ENCODE data around the gene PEAR1. TPM values are rescaled to one million over a fixed set of nuclear protein-coding genes. Genes with fewer than 3 reads are reported as not detected.

Gene PEAR1
- polyA plus RNA-seq, 1 of the 3 experiments (the other 2 are of a cell fraction): 1.2 TPM

DNA sequence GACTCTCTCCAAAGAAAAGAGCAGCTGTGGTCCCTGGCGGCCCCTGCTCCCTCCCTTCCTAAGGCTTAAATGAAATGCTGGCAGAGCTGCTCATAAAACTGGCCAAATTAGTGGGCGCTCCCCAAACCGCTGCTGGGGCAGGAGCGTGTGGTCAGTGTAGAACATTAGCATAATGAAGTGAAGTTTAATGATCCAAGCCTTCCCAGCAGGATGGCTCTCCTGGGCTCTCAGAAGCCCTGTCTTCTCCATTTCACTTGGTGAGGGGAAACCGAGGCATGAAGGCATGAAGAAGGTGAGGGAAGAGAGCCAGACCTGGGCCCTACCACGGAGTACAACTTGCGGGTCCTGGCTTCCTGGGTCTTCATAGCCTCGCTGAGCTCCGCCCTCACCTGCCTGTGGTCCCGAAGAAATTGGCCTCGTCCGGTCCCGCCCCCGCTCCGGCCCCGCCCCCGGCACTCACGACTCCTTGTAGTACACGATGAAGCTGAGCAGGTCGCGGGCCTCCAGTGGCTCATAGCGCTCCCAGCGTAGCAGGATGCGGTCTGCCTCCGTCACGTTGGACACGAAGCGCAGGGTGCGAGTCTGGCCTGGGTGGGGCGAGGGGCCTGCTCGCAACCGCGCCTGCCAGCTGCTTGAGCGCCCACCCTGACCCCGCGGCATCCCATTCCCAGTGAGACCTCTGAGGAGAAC lies 44.9 kb upstream of the PEAR1 start:
- Histone ChIP-seq H3K27ac (ENCODE audit: low read depth in 2 of 2, low read length in 1 of 2) (no peak overlapping the region), H3K4me1 (ENCODE audit: control insufficient read depth in 1 of 2, insufficient read depth in 2 of 2, low read depth in 1 of 2, low read length in 1 of 2) (peaks cover 0 to 27% of the 10 kb centered on the region in 2 experiments; a peak in 3 of 4 replicates), H3K4me3 (ENCODE audit: low read depth in 2 of 2, low read length in 1 of 2) (no peak overlapping the region), H3K9me2 (no peaks in the 10 kb centered on the region), H3K36me3 (replicated peaks in 1 of 2; ENCODE audit: control insufficient read depth in 1 of 2, insufficient read depth in 2 of 2, low read length in 1 of 2) (no peaks in the 10 kb centered on the region), H3K9me3 (no peaks in the 10 kb centered on the region), H3K4me2 (no peak overlapping the region), H2AFZ (ENCODE audit: low read depth) (no peak overlapping the region), H3K79me2 (ENCODE audit: insufficient read depth) (no peaks in the 10 kb centered on the region), H3F3A (replicated peaks; ENCODE audit: insufficient read depth) (no peaks in the 10 kb centered on the region), H3K9ac (no peak overlapping the region), H4K20me1 (ENCODE audit: insufficient read depth) (no peaks in the 10 kb centered on the region), H3K27me3 (ENCODE audit: insufficient read depth) (no peaks in the 10 kb centered on the region)
- CTCF ChIA-PET: interaction anchor here (0.8 to 18.0 kb wide), 7 partner anchors 8 to 142 kb away, joined by 3 to 566 read pairs (median 7); partner anchors contain the start of gene NTRK1
- WGBS (ENCODE audit: low lambda C conversion rate): 90% methylated on average over 16 of the region's 36 CpGs
- POLR2A ChIA-PET: interaction anchor here (1.1 to 1.3 kb wide), 2 partner anchors 13 to 65 kb away, joined by 3 read pairs; no protein-coding TSS in a partner anchor
- no peak for DNase-seq
- TF ChIP-seq, protein P1, sequence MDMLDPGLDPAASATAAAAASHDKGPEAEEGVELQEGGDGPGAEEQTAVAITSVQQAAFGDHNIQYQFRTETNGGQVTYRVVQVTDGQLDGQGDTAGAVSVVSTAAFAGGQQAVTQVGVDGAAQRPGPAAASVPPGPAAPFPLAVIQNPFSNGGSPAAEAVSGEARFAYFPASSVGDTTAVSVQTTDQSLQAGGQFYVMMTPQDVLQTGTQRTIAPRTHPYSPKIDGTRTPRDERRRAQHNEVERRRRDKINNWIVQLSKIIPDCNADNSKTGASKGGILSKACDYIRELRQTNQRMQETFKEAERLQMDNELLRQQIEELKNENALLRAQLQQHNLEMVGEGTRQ (IDR thresholded peaks at IDR 0.05; ENCODE audit: borderline replicate concordance, low read depth, low read length): no peak
- TF ChIP-seq POLR2AphosphoS5 (IDR thresholded peaks at IDR 0.05; ENCODE audit: low read depth, low read length) (no peak), TCF12 (IDR thresholded peaks at IDR 0.05) (no peak), RCOR1 (IDR thresholded peaks at IDR 0.05; ENCODE audit: low read length) (no peak), FOXM1 (IDR thresholded peaks at IDR 0.05; ENCODE audit: low read depth) (no peak), NRF1 (IDR thresholded peaks at IDR 0.05; ENCODE audit: low read depth, low read length) (no peak), EP300 (IDR thresholded peaks at IDR 0.05; ENCODE audit: borderline replicate concordance in 1 of 2, low read depth in 1 of 2, low read length in 1 of 2) (no peak), TEAD4 (IDR thresholded peaks at IDR 0.05; ENCODE audit: borderline replicate concordance, insufficient read depth) (no peak), JUND (IDR thresholded peaks at IDR 0.05) (no peak)
- TF ChIP-seq, protein P2, sequence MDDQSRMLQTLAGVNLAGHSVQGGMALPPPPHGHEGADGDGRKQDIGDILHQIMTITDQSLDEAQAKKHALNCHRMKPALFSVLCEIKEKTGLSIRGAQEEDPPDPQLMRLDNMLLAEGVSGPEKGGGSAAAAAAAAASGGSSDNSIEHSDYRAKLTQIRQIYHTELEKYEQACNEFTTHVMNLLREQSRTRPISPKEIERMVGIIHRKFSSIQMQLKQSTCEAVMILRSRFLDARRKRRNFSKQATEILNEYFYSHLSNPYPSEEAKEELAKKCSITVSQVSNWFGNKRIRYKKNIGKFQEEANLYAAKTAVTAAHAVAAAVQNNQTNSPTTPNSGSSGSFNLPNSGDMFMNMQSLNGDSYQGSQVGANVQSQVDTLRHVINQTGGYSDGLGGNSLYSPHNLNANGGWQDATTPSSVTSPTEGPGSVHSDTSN (IDR thresholded peaks at IDR 0.05): no peak
- TF ChIP-seq, protein P3, sequence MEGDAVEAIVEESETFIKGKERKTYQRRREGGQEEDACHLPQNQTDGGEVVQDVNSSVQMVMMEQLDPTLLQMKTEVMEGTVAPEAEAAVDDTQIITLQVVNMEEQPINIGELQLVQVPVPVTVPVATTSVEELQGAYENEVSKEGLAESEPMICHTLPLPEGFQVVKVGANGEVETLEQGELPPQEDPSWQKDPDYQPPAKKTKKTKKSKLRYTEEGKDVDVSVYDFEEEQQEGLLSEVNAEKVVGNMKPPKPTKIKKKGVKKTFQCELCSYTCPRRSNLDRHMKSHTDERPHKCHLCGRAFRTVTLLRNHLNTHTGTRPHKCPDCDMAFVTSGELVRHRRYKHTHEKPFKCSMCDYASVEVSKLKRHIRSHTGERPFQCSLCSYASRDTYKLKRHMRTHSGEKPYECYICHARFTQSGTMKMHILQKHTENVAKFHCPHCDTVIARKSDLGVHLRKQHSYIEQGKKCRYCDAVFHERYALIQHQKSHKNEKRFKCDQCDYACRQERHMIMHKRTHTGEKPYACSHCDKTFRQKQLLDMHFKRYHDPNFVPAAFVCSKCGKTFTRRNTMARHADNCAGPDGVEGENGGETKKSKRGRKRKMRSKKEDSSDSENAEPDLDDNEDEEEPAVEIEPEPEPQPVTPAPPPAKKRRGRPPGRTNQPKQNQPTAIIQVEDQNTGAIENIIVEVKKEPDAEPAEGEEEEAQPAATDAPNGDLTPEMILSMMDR (IDR thresholded peaks at IDR 0.05): no peak
- TF ChIP-seq, protein P4, sequence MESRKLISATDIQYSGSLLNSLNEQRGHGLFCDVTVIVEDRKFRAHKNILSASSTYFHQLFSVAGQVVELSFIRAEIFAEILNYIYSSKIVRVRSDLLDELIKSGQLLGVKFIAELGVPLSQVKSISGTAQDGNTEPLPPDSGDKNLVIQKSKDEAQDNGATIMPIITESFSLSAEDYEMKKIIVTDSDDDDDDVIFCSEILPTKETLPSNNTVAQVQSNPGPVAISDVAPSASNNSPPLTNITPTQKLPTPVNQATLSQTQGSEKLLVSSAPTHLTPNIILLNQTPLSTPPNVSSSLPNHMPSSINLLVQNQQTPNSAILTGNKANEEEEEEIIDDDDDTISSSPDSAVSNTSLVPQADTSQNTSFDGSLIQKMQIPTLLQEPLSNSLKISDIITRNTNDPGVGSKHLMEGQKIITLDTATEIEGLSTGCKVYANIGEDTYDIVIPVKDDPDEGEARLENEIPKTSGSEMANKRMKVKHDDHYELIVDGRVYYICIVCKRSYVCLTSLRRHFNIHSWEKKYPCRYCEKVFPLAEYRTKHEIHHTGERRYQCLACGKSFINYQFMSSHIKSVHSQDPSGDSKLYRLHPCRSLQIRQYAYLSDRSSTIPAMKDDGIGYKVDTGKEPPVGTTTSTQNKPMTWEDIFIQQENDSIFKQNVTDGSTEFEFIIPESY (IDR thresholded peaks at IDR 0.05; ENCODE audit: borderline replicate concordance, low read depth): no peak
- TF ChIP-seq, protein P5, sequence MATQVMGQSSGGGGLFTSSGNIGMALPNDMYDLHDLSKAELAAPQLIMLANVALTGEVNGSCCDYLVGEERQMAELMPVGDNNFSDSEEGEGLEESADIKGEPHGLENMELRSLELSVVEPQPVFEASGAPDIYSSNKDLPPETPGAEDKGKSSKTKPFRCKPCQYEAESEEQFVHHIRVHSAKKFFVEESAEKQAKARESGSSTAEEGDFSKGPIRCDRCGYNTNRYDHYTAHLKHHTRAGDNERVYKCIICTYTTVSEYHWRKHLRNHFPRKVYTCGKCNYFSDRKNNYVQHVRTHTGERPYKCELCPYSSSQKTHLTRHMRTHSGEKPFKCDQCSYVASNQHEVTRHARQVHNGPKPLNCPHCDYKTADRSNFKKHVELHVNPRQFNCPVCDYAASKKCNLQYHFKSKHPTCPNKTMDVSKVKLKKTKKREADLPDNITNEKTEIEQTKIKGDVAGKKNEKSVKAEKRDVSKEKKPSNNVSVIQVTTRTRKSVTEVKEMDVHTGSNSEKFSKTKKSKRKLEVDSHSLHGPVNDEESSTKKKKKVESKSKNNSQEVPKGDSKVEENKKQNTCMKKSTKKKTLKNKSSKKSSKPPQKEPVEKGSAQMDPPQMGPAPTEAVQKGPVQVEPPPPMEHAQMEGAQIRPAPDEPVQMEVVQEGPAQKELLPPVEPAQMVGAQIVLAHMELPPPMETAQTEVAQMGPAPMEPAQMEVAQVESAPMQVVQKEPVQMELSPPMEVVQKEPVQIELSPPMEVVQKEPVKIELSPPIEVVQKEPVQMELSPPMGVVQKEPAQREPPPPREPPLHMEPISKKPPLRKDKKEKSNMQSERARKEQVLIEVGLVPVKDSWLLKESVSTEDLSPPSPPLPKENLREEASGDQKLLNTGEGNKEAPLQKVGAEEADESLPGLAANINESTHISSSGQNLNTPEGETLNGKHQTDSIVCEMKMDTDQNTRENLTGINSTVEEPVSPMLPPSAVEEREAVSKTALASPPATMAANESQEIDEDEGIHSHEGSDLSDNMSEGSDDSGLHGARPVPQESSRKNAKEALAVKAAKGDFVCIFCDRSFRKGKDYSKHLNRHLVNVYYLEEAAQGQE (IDR thresholded peaks at IDR 0.05; ENCODE audit: low read depth, low read length): no peak
